Spinal cord (tissue), 10 donors: Measurements from ENCODE around the gene ATXN1L. TPM values are rescaled to one million over a fixed set of nuclear protein-coding genes. Genes with fewer than 3 reads are reported as not detected.
A peak's percentile ranks its signal among the peaks of the same experiment; 100 is the strongest.
"Not testable (repeated sequence)": the region's sequence is repeated elsewhere in the genome, so short reads cannot be mapped to it uniquely, and the experiment has no call there.

ENCODE experiments used
- DNase-seq, 6 donors: peaks; one replicate each; pipeline versions ENCODE4 v3.0.0 to v3.0.0-alpha.2; 2013 to 2015; ENCODE audit warnings: low spot score in 6 of 6, low read depth in 4 of 6
- H3K27ac ChIP-seq: one replicate; pipeline ENCODE4 v1.5.1; 2013; ENCODE audit warnings: low read depth, low read length, control low read depth
- H3K27me3 ChIP-seq: one replicate; pipeline ENCODE4 v1.6.1; 2013; ENCODE audit warnings: low read length; ENCODE audit not compliant: control insufficient read depth, insufficient read depth
- H3K36me3 ChIP-seq: one replicate; pipeline ENCODE4 v1.6.1; 2013; ENCODE audit warnings: low read length; ENCODE audit not compliant: control insufficient read depth, insufficient read depth
- H3K4me1 ChIP-seq: one replicate; pipeline ENCODE4 v1.6.1; 2013; ENCODE audit warnings: low read length; ENCODE audit not compliant: control insufficient read depth, insufficient read depth
- H3K4me3 ChIP-seq: one replicate; pipeline ENCODE4 v1.5.1; 2013; ENCODE audit warnings: low read depth, low read length, control low read depth
- H3K9me3 ChIP-seq: one replicate; pipeline ENCODE4 v1.6.1; 2013; ENCODE audit warnings: low read length; ENCODE audit not compliant: control insufficient read depth, insufficient read depth
- WGBS: methylation state at CpG from one replicate; pipeline ENCODE4 v1.1.5; 2013; ENCODE audit warnings: missing lambda C conversion rate; ENCODE audit not compliant: insufficient coverage; 5-methylcytosine and 5-hydroxymethylcytosine counted together
- polyA plus RNA-seq, 2 donors: library from polyadenylated mRNA; unstranded; fragments of 120-200 nt; gene quantifications; one replicate each; pipeline ENCODE4 v1.2.1, GENCODE V29; 2013; ENCODE audit not compliant: insufficient read length in 2 of 2
- total RNA-seq, 2 donors: library from RNA; depleted of rRNA in 1 of 2; stranded (reverse); fragments of 120-200 nt in 1 of 2; fragments of >200 nt in 1 of 2; gene quantifications; one replicate each; pipeline versions ENCODE4 v1.2.3 to v1.2.4, GENCODE V29; 2013 to 2014
- donor health status: healthy.

Gene ATXN1L
- total and polyA plus RNA-seq, 4 donors, result 13.8 to 18.9 (median 17.4) TPM

DNA sequence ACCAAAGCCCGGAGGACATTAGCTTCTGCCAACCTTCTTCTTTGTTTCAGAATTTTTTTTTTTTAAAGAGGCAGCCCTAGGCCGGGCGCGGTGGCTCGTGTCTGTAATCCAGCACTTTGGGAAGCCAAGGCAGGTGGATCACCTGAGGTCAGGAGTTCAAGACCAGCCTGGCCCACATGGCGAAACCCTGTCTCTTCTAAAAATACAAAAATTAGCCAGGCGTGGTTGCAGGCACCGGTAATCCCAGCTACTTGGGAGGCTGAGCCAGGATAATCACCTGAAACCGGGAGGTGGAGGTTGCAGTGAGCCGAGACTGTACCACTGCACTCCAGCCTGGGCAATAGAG is 28.6 kb upstream of the ATXN1L start:
- WGBS, result 56% methylated on average over 4 of the region's 10 CpGs
- H3K4me1 ChIP-seq, H3K36me3 ChIP-seq, H3K4me3 ChIP-seq, H3K9me3 ChIP-seq, H3K27me3 ChIP-seq, DNase-seq: not testable (repeated sequence)
- H3K27ac ChIP-seq, result peak overlapping the region; percentile 61

DNA sequence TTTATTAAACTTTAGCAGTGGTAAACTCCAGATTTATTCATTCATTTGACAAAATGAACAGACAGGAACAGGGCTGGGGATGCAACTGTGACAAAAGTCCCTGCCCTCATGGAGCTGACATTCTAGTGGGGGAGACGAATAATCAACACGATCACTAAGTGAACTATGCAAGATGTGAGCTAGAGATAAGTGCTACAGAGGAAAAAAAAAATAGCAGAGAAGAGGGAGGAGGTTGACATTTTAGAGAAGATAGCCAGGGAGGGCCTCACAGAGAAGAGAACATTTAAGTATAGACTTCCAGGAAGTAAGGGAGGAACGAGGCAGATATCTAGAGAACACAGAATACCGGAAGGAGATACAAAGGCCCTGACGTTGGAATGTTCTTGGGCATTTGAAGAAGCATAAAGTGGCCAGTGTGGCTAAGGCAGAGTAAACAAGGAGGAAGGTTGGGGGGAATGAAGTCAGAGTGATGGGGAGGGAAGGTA is 19.2 kb upstream of the ATXN1L start:
- no peaks in the 10 kb centered on the region for H3K36me3 ChIP-seq
- WGBS, result 84% methylated on average over 5 of the region's 5 CpGs
- H3K4me3 ChIP-seq, result no peak overlapping the region
- no peaks in the 10 kb centered on the region for H3K9me3 ChIP-seq
- H3K27me3 ChIP-seq, result no peaks in the 10 kb centered on the region
- no peak overlapping the region for H3K27ac ChIP-seq
- H3K4me1 ChIP-seq, result no peaks in the 10 kb centered on the region
- no peak for DNase-seq

DNA sequence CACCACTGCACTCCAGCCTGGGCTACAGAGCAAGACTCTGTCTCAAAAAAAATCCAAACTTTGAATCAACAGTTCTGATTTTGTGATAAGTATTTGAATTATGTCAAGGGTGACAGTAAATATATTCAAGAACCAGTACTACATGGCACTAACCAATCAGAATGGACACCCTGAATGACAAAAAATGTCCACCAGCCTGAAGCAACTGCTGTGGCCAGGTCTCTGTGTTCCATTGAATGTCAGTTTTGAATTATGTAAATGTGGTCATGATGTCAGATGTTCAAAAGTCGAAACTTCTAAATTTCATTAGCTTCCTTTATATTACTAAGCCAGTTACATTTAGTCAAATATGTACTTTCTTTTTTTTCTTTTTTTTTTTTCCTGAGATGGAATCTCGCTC is 15.4 kb upstream of the ATXN1L start:
- H3K27ac ChIP-seq, result no peak overlapping the region
- no peaks in the 10 kb centered on the region for H3K27me3 ChIP-seq
- no peaks in the 10 kb centered on the region for H3K36me3 ChIP-seq
- no peaks in the 10 kb centered on the region for H3K4me1 ChIP-seq
- DNase-seq, result no peak
- no peaks in the 10 kb centered on the region for H3K9me3 ChIP-seq
- no peak overlapping the region for H3K4me3 ChIP-seq
- no CpG with 5 or more reads among the region's 2 CpGs for WGBS

DNA sequence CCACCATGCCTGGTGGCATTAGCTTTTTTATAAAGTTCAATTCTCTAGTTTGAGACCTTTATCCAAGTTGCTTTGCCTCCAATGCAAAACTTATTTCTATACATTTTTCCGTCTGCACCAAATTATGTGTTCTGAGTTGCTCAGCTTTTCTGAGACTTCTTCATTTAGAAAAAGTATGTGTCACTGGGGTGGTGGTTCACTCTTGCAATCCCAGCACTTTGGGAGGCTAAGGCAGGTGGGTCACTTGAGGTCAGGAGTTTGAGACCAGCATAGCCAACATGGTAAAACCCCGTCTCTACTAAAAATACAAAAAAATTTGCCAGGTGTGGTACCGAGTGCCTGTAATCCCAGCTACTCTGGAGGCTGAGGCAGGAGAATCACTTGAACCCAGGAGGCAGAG is 14.1 kb upstream of the ATXN1L start:
- not testable (repeated sequence) for H3K4me1 ChIP-seq, H3K4me3 ChIP-seq, H3K36me3 ChIP-seq, H3K27ac ChIP-seq, H3K27me3 ChIP-seq, H3K9me3 ChIP-seq, DNase-seq
- no CpG with 5 or more reads among the region's 3 CpGs for WGBS

DNA sequence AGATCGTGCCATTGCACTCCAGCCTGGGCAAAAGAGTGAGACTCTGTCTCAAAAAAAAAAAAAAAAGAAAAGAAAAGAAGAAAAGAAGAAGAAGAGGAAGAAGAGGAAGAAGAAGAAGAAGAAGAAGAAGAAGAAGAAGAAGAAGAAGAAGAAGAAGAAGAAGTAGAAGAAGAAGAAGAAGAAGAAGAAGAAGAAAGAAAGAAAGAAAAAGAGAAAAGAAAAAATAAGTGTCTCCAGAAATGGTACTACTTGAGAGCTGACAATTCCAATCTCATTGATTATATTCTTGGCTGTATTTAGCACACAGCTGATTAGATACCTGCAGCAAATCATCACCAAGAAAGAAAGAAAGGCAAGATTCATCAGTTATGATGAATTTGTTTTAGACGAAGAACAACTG is 13.7 kb upstream of the ATXN1L start:
- not testable (repeated sequence) for H3K4me1 ChIP-seq, H3K4me3 ChIP-seq, H3K36me3 ChIP-seq, H3K27me3 ChIP-seq, DNase-seq, H3K27ac ChIP-seq, H3K9me3 ChIP-seq
- WGBS, result 100% methylated on average over 1 of the region's 2 CpGs

DNA sequence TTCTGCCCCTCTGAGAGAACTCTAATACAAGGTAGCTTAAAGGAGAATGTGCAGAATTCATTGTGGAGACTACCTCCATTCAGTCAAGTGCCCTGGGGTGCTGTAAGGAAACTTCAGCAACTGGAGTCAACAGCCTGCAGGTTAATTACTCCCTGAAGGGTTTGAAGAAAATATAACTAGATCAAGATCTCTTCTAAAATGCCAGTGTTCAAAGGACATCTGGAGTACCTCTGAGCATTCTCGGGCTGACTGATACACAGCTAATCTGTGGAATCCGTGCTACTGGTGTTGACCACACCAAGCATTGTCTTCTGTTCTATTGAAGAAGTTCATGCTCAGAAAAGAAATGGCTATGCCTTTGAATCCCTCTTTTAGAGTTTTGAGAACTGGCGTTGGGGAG is 11.5 kb upstream of the ATXN1L start:
- no peaks in the 10 kb centered on the region for H3K9me3 ChIP-seq
- no peak overlapping the region for H3K4me3 ChIP-seq
- H3K36me3 ChIP-seq, result no peaks in the 10 kb centered on the region
- 70% methylated on average over 2 of the region's 3 CpGs for WGBS
- no peaks in the 10 kb centered on the region for H3K27me3 ChIP-seq
- no peaks in the 10 kb centered on the region for H3K4me1 ChIP-seq
- no peak overlapping the region for H3K27ac ChIP-seq
- no peak for DNase-seq

DNA sequence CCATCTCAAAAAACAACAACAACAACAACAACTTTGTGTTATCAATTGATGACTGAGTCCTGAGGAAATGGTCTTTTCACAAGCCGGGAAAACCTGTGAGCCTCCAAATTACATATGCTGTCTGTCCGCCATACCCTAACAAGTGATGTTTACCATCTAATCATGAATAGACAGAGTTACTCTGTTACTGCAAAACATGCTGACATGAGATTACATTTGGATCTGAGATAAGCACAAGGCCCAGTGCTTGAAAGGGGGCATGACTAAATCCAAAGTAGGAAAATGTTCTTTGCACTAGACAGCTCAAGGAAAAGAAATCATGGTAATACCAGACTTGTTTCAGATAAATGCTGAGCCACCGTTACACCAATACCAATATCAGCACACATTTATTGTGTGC is 8.6 kb upstream of the ATXN1L start:
- Histone ChIP-seq H3K36me3 (no peaks in the 10 kb centered on the region), H3K9me3 (no peaks in the 10 kb centered on the region), H3K4me1 (no peaks in the 10 kb centered on the region), H3K27ac (no peak overlapping the region), H3K27me3 (no peaks in the 10 kb centered on the region), H3K4me3 (no peak overlapping the region)
- no peak for DNase-seq
- WGBS, result 100% methylated on average over 1 of the region's 3 CpGs

DNA sequence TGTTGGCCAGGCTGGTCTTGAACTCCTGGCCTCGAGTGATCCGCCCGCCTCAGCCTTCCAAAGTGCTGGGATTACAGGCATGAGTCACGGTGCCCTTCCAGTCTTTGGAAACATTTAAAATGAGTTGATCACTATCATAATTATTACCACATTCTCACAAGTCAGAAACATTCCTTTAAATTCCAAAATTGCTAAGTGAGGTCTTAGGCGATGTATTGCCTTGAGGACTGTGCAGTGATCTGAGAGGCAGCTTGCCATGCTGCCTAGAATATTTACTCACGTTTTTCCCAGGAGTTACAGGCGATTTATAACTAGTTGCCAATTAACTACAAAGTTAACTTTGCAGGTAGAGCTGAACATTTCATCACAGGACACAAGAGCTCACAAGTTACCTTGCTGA is 5.7 kb upstream of the ATXN1L start:
- WGBS, result 65% methylated on average over 5 of the region's 7 CpGs
- no peak for DNase-seq
- no peaks in the 10 kb centered on the region for H3K9me3 ChIP-seq
- no peaks in the 10 kb centered on the region for H3K27me3 ChIP-seq
- H3K4me3 ChIP-seq, result no peak overlapping the region
- no peaks in the 10 kb centered on the region for H3K36me3 ChIP-seq
- H3K27ac ChIP-seq, result no peak overlapping the region
- H3K4me1 ChIP-seq, result peaks cover under 1% of the 10 kb centered on the region

DNA sequence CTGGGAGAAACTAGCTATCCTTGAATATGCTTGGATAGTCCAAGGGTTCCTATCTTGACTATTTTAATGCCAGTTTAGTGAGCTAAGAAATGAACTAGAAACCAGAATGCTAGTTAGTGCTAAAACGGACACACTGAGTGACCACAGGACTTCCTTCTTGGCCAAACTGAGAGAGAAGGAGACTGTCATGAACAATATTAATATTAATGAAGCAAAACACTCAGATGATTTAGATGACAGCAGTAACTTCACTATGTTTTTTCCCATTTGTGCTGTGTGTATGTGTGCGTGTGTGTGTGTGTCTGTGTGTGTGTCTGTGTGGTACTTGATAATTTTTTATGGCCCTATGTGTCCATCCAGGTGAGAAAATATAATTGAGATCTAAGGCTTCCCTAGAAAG is 2.2 kb upstream of the ATXN1L start:
- H3K27ac ChIP-seq, result no peak overlapping the region

DNA sequence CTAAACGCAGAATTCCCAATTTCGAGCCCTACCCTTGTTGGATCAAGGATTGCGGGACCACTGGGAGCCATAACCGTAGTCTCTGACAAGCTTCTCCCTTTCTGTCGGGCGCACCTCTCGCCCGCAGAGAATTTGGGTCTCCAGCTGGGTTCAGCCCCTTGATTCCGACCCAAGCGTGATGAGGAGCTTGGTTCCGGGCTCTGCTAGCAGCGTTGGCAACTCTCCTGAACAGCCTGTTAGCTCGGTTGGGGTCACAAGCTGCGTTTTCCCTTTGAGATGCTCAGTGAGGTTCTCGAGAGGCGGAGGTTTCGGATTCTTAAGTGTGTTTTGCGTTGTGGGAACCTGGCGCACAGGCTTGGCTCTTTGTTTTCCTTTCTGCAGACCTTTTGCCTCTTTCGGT is 655 bp downstream of the ATXN1L start:
- WGBS, result under 1% methylated on average over 20 of the region's 20 CpGs
- Histone ChIP-seq H3K27me3 (no peaks in the 10 kb centered on the region), H3K36me3 (peaks cover 32% of the 10 kb centered on the region), H3K9me3 (no peaks in the 10 kb centered on the region), H3K27ac (peak overlapping the region; percentile 49), H3K4me1 (peaks cover 9% of the 10 kb centered on the region), H3K4me3 (peak overlapping the region; percentile 91)
- DNase-seq, result peak in 1 of 6 donors; percentile 28

More for the DNA sequence above, 2.2 kb upstream of the ATXN1L start:
- no peak overlapping the region for H3K4me3 ChIP-seq
- no peaks in the 10 kb centered on the region for H3K27me3 ChIP-seq
- DNase-seq, result no peak
- 80% methylated on average over 2 of the region's 2 CpGs for WGBS
- H3K4me1 ChIP-seq, result peaks cover 9% of the 10 kb centered on the region
- no peaks in the 10 kb centered on the region for H3K9me3 ChIP-seq
- peaks cover 4% of the 10 kb centered on the region for H3K36me3 ChIP-seq
